GM12864 (cell line): ENCODE data around the gene PSAP.

ENCODE experiments used
- DNase-seq: peaks from one replicate; pipeline ENCODE4 v3.0.0-alpha.2; 2011; ENCODE audit warnings: low read depth
- H3K4me3 ChIP-seq: 2 replicates; pipeline ENCODE4 v1.5.1; 2011; ENCODE audit warnings: mild to moderate bottlenecking, low read depth, low read length, control low read depth
- TF ChIP-seq, protein P1 (sequence below): IDR thresholded peaks from 2 replicates; pipeline ENCODE4 v1.5.1; 2011; ENCODE audit warnings: low read depth, mild to moderate bottlenecking, moderate library complexity, low read length, control low read depth, inconsistent platforms; ENCODE audit errors: missing control alignments

Gene PSAP

DNA sequence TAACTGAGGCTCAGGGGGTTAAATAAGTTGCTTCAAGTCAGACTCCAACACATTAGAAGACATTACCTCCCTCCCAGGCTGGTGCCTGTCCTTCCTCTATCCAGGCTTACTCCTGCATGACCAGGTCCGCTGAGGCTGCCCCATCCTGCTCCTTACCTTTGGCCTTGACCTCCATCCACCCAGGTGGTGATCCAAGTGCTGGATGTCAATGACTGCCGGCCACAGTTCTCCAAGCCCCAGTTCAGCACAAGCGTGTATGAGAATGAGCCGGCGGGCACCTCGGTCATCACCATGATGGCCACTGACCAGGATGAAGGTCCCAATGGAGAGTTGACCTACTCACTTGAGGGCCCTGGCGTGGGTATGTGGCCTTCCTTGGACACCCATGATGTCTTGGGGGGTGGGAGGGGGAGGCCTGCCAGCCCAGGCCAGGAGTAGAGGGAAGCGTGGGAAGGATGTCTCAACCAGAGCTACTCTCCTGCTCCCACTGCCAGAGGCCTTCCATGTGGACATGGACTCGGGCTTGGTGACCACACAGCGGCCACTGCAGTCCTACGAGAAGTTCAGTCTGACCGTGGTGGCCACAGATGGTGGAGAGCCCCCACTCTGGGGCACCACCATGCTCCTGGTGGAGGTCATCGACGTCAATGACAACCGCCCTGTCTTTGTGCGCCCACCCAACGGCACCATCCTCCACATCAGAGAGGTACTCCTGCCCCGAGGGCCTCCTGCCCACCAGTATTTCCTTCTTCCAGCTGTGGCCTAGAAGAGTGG lies 48.1 kb downstream of the PSAP start:
- TF ChIP-seq, protein P1, sequence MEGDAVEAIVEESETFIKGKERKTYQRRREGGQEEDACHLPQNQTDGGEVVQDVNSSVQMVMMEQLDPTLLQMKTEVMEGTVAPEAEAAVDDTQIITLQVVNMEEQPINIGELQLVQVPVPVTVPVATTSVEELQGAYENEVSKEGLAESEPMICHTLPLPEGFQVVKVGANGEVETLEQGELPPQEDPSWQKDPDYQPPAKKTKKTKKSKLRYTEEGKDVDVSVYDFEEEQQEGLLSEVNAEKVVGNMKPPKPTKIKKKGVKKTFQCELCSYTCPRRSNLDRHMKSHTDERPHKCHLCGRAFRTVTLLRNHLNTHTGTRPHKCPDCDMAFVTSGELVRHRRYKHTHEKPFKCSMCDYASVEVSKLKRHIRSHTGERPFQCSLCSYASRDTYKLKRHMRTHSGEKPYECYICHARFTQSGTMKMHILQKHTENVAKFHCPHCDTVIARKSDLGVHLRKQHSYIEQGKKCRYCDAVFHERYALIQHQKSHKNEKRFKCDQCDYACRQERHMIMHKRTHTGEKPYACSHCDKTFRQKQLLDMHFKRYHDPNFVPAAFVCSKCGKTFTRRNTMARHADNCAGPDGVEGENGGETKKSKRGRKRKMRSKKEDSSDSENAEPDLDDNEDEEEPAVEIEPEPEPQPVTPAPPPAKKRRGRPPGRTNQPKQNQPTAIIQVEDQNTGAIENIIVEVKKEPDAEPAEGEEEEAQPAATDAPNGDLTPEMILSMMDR: no peak
- no peak for DNase-seq
- H3K4me3 ChIP-seq: no peak overlapping the region

DNA sequence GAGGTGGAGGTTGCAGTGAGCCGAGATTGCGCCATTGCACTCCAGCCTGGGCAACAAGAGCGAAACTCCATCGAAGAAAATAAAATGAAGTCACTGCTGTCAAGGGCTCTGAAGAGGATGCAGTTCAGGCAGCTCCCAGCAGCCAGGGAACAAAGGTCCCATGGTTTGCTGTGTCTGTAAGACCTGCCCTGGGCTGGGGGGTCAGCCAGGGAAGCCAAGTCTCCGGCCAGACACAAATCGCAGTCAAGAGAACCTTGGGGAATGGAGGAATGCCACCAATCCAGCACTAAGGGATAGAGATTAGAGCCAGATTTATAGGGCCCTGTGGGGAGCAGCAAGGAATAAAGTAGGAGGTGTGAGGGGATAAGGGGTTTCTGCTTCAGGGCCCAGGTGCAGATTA lies 48.8 kb downstream of the PSAP start:
- no peak for DNase-seq

DNA sequence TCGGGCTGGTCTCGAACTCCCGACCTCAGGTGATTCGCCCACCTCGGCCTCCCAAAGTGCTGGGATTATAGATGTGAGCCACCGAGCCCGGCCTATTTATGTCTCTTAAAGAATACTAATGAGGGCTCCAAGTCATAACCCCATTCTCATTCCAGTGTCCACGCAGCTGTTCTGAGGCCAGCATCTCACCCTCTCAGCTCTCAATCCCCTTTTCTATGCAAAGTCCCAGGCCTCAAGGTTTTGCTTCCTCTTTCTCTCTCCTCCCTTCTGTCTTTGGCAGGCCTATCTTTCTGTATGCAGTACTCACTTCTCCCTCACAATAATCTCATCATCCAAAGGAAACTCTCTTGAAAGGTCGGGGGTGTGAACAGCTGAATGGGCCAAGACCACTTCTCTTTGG lies 49.7 kb downstream of the PSAP start:
- TF ChIP-seq, protein P1: no peak
- no peak overlapping the region for H3K4me3 ChIP-seq

More for the DNA sequence above, 48.8 kb downstream of the PSAP start:
- no peak overlapping the region for H3K4me3 ChIP-seq
- TF ChIP-seq, protein P1: no peak

DNA sequence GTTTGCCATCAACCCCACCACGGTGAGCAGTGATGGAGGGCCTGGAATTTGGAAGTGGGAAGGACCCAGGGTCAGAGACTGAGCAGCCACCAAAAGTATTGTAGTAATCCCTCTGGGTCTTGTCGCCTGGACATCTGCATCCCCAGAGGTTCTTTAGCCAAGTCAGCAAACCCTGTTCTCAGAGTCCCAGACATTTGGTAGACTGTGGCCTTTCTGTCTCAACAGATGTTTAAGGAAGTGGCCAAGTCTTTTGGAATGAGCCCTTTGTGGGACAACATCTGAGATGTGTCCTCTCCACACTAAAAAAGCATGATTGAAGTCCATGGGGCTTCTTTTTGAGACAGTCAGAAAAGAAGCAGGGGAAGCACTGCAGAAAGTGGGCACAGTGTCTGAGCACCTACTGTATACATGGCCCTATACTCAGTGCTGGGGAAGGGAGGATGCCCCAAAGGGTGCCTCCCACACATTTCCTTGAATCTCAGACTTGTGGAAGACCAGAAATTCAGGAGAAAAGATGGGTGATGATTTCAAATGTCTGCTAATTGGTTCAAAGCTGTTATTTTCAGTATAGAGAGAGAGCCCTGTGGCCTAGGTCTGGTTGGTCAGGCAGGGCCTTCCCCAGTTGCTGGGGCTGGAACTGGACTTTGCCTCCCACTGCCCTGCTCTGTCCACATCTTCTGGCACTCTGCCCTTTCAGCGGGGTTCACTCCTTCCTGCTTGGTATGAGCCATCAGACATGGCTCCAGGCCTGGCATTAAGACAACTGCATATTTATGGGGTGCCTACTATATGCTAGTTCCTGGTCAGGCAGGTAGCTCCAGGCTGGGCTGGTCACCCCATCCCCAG lies 51.2 kb downstream of the PSAP start:
- no peak for DNase-seq
- H3K4me3 ChIP-seq: no peak overlapping the region
- TF ChIP-seq, protein P1: no peak

More for the DNA sequence above, 49.7 kb downstream of the PSAP start:
- DNase-seq: peak; percentile 75

DNA sequence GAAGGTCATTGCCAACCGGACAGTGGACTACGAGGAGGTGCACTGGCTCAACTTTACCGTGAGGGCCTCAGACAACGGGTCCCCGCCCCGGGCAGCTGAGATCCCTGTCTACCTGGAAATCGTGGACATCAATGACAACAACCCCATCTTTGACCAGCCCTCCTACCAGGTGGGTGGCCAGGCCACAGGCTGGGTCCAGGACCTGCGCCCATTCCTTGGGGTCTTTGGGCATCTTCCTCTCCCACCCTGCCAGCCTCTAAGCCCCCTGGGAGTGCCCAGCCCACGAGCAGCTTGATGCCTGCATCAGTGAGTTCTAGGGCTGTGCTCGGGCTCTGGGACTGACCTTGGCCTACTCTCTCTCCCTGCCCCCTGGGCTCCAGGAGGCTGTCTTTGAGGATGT lies 51.9 kb downstream of the PSAP start:
- no peak for DNase-seq
- TF ChIP-seq, protein P1: no peak
- no peak overlapping the region for H3K4me3 ChIP-seq

DNA sequence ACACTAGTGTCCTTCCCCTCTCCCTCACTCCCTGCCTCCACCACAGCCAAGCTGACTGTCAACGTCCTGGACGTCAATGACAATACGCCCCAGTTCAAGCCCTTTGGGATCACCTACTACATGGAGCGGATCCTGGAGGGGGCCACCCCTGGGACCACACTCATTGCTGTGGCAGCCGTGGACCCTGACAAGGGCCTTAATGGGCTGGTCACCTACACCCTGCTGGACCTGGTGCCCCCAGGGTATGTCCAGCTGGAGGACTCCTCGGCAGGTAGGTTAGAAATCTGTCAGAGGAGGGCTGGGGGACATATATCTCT lies 52.8 kb downstream of the PSAP start:
- DNase-seq: no peak
- TF ChIP-seq, protein P1: no peak
- no peak overlapping the region for H3K4me3 ChIP-seq
